PC-9 (cell line): ENCODE results near the gene USP9Y. TPM values are rescaled to one million over a fixed set of nuclear protein-coding genes. Genes with fewer than 3 reads are reported as not detected.

Experiments
- BruUV-seq: library from RNA; stranded (reverse); fragments of 400-500 nt; replicated peaks from 2 replicates; lab custom pipeline; 2021; lab: Mats Ljungman, UMichigan
- CTCF ChIA-PET: fragments of 300-600 bp; sonication (Branson Sonifier 250); formaldehyde crosslinking; loops from one replicate; lab custom pipeline; 2022; ENCODE audit warnings: antibody characterized with exemption; lab: Charles Lee
- POLR2A ChIA-PET: fragments of 300-600 bp; sonication (Branson Sonifier 250); formaldehyde crosslinking; loops from one replicate; lab custom pipeline; 2022; ENCODE audit warnings: antibody characterized with exemption; ENCODE audit not compliant: unreplicated experiment; lab: Charles Lee
- DNase-seq, 2 experiments: peaks; one replicate each; pipeline versions ENCODE4 v3.0.0 to v3.0.0-alpha.2; 2015 to 2022; ENCODE audit warnings: mixed read lengths in 1 of 2
- H2AFZ ChIP-seq: fragments of 200-600 bp; sonication (generic); 2 replicates; pipeline ENCODE4 v1.8.1; 2017; ENCODE audit warnings: antibody characterized with exemption
- H3F3A ChIP-seq: fragments of 200-600 bp; sonication (generic); 2 replicates; pipeline ENCODE4 v1.8.1; 2017; ENCODE audit warnings: antibody characterized with exemption, mild to moderate bottlenecking, low read depth; ENCODE audit not compliant: insufficient read depth
- H3K27ac ChIP-seq: fragments of 200-600 bp; sonication (generic); 2 replicates; pipeline ENCODE4 v1.6.1; 2016; ENCODE audit warnings: mixed run types
- H3K27me3 ChIP-seq: fragments of 200-600 bp; sonication (generic); 2 replicates; pipeline ENCODE4 v1.6.1; 2016; ENCODE audit warnings: low read depth, mixed run types; ENCODE audit not compliant: insufficient read depth
- H3K36me3 ChIP-seq: fragments of 200-600 bp; sonication (generic); 2 replicates; pipeline ENCODE4 v1.6.1; 2016; ENCODE audit warnings: low read depth, mixed run types
- H3K4me1 ChIP-seq: fragments of 200-600 bp; sonication (generic); replicated peaks from 2 replicates; pipeline ENCODE4 v1.6.1; 2016; ENCODE audit warnings: mixed run types; ENCODE audit not compliant: insufficient read depth
- H3K4me2 ChIP-seq: fragments of 200-600 bp; sonication (generic); 2 replicates; pipeline ENCODE4 v1.6.1; 2017; ENCODE audit warnings: mixed run types
- H3K4me3 ChIP-seq: fragments of 200-600 bp; sonication (generic); 2 replicates; pipeline ENCODE4 v1.6.1; 2016; ENCODE audit warnings: mixed run types
- H3K79me2 ChIP-seq: fragments of 200-600 bp; sonication (generic); 2 replicates; pipeline ENCODE4 v1.6.1; 2017; ENCODE audit warnings: low read depth, mixed run types
- H3K9me2 ChIP-seq: fragments of 200-600 bp; sonication (generic); 2 replicates; pipeline ENCODE4 v1.8.1; 2017; ENCODE audit warnings: mild to moderate bottlenecking; ENCODE audit not compliant: insufficient read depth
- H3K9me3 ChIP-seq: fragments of 200-600 bp; sonication (generic); 2 replicates; pipeline ENCODE4 v1.8.1; 2016; ENCODE audit warnings: low read depth; ENCODE audit not compliant: insufficient read depth
- H4K20me1 ChIP-seq: fragments of 200-600 bp; sonication (generic); 2 replicates; pipeline ENCODE4 v1.8.1; 2017; ENCODE audit not compliant: insufficient read depth
- CTCF ChIP-seq: fragments of 200-600 bp; sonication (generic); conservative IDR thresholded peaks from 2 replicates; pipeline ENCODE4 v1.6.1; 2017; ENCODE audit warnings: mixed run types, antibody characterized with exemption, mild to moderate bottlenecking, moderate library complexity
- EZH2 ChIP-seq: fragments of 200-600 bp; sonication (generic); IDR thresholded peaks from 2 replicates; pipeline ENCODE4 v1.8.0; 2017; ENCODE audit warnings: antibody characterized with exemption, low read depth
- intact Hi-C: fragments of 100-400 bp; cut with micrococcal nuclease; formaldehyde crosslinking; loops from one replicate; pipeline ENCODE4 v1.10.0; 2022; ENCODE audit not compliant: unreplicated experiment
- total RNA-seq: library from RNA; stranded (reverse); gene quantifications from 2 replicates; pipeline ENCODE4 v1.2.3, GENCODE V29; 2021

Gene USP9Y
- total RNA-seq, 1 experiment from 2014 or later = not detected

GRCh38 chrY:12715376-12715775, 14.3 kb downstream of the USP9Y start:
- no peaks in the 10 kb centered on the region for H3K27me3 ChIP-seq

GRCh38 chrY:12729746-12730145, 28.7 kb downstream of the USP9Y start:
- H3K4me3 ChIP-seq = no peak overlapping the region
- intact Hi-C loops = no loop called here
- H2AFZ ChIP-seq = no peak overlapping the region
- H3K4me1 ChIP-seq = no peaks in the 10 kb centered on the region
- H4K20me1 ChIP-seq = no peaks in the 10 kb centered on the region
- DNase-seq = no peak
- no TSS peak for BruUV-seq
- H3K79me2 ChIP-seq = no peaks in the 10 kb centered on the region
- TF ChIP-seq CTCF (no peak), EZH2 (no peak)
- POLR2A ChIA-PET = no interaction called here
- no peaks in the 10 kb centered on the region for H3K9me2 ChIP-seq
- H3K4me2 ChIP-seq = no peak overlapping the region
- no peak overlapping the region for H3K27ac ChIP-seq
- H3K27me3 ChIP-seq = no peaks in the 10 kb centered on the region
- H3K36me3 ChIP-seq = no peaks in the 10 kb centered on the region
- H3K9me3 ChIP-seq = no peaks in the 10 kb centered on the region
- CTCF ChIA-PET = no interaction called here
- no peaks in the 10 kb centered on the region for H3F3A ChIP-seq

More at GRCh38 chrY:12715376-12715775, 14.3 kb downstream of the USP9Y start:
- no peak overlapping the region for H3K4me2 ChIP-seq
- no peak overlapping the region for H2AFZ ChIP-seq
- POLR2A ChIA-PET = no interaction called here
- no peak for DNase-seq
- no peaks in the 10 kb centered on the region for H3K9me2 ChIP-seq
- CTCF ChIA-PET = no interaction called here
- H3K79me2 ChIP-seq = no peaks in the 10 kb centered on the region
- no peak overlapping the region for H3K27ac ChIP-seq
- H3K4me1 ChIP-seq = no peaks in the 10 kb centered on the region
- no peak for TF ChIP-seq CTCF
- no peaks in the 10 kb centered on the region for H4K20me1 ChIP-seq
- BruUV-seq = no TSS peak
- no peaks in the 10 kb centered on the region for H3K36me3 ChIP-seq
- intact Hi-C loops = no loop called here
- H3F3A ChIP-seq = no peaks in the 10 kb centered on the region
- H3K4me3 ChIP-seq = no peak overlapping the region
- H3K9me3 ChIP-seq = no peaks in the 10 kb centered on the region

DNA sequence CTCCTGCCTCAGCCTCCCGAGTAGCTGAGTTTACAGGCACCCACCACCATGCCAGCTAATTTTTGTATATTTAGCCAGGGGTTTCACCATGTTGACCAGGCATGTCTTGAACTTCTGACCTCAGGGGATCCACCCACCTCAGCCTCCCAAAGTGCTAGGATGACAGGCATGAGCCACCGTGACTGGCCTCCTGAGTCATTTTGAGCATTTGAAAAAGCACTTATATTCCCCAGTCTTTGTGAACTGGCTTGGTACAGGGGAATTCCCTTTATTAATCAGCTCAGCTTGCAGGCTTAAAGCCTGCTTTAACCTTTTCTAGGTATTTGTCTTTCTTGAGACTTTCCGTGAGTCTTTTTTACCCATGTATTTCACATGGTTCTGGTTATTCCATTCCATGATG, 32.6 kb downstream of the USP9Y start:
- POLR2A ChIA-PET = no interaction called here

More for the DNA sequence above, 32.6 kb downstream of the USP9Y start:
- CTCF ChIA-PET = no interaction called here
- Histone ChIP-seq H3K9me3 (no peaks in the 10 kb centered on the region), H4K20me1 (no peaks in the 10 kb centered on the region), H3K36me3 (no peaks in the 10 kb centered on the region), H3K79me2 (no peaks in the 10 kb centered on the region), H3K4me2 (no peak overlapping the region), H3F3A (no peaks in the 10 kb centered on the region), H3K9me2 (no peaks in the 10 kb centered on the region), H3K4me1 (no peaks in the 10 kb centered on the region), H3K27me3 (no peaks in the 10 kb centered on the region), H2AFZ (no peak overlapping the region), H3K27ac (no peak overlapping the region), H3K4me3 (no peak overlapping the region)
- intact Hi-C loops = no loop called here
- TF ChIP-seq CTCF (no peak), EZH2 (no peak)
- no TSS peak for BruUV-seq
- no peak for DNase-seq
